GM18511 (cell line): ENCODE measurements around the gene WWTR1.

Source experiments
- ATAC-seq: cut with Tn5 transposase; IDR thresholded peaks from one replicate; pipeline ENCODE4 v1.9.1; 2021; ENCODE audit warnings: mild to moderate bottlenecking, moderate library complexity; ENCODE audit not compliant: unreplicated experiment

Gene WWTR1

GRCh38 chr3:149506965-149507364 is 150.9 kb downstream of the WWTR1 start:
- no peak for ATAC-seq

GRCh38 chr3:149506540-149506939 is 151.3 kb downstream of the WWTR1 start:
- ATAC-seq = no peak

- no peak for ATAC-seq
These were observed 155.4 kb downstream of the WWTR1 start for GRCh38 chr3:149502438-149502837.

GRCh38 chr3:149501524-149501923 is 156.3 kb downstream of the WWTR1 start:
- no peak for ATAC-seq

- ATAC-seq = no peak
These were observed 159.7 kb downstream of the WWTR1 start for GRCh38 chr3:149497966-149498670.

GRCh38 chr3:149496891-149497290 is 160.9 kb downstream of the WWTR1 start:
- ATAC-seq = no peak

GRCh38 chr3:149495581-149496125 is 162.2 kb downstream of the WWTR1 start:
- ATAC-seq = no peak

GRCh38 chr3:149494759-149495580 is 162.9 kb downstream of the WWTR1 start:
- no peak for ATAC-seq

GRCh38 chr3:149494022-149494758 is 163.6 kb downstream of the WWTR1 start:
- ATAC-seq = no peak

- no peak for ATAC-seq
These were observed 164.4 kb downstream of the WWTR1 start for GRCh38 chr3:149493315-149494021.

GRCh38 chr3:149490260-149490971 is 167.4 kb downstream of the WWTR1 start:
- no peak for ATAC-seq

GRCh38 chr3:149489060-149489690 is 168.7 kb downstream of the WWTR1 start:
- ATAC-seq = no peak

- peak; percentile 77 for ATAC-seq
These were observed 170.1 kb downstream of the WWTR1 start for GRCh38 chr3:149487598-149488197.

GRCh38 chr3:149486726-149487125 is 171.1 kb downstream of the WWTR1 start:
- no peak for ATAC-seq

- ATAC-seq = no peak
These were observed 176.3 kb downstream of the WWTR1 start for GRCh38 chr3:149481491-149481890.

GRCh38 chr3:149481056-149481455 is 176.8 kb downstream of the WWTR1 start:
- no peak for ATAC-seq

- ATAC-seq = peak; percentile 98
These were observed 177.4 kb downstream of the WWTR1 start for GRCh38 chr3:149480326-149481017.

GRCh38 chr3:149479621-149480325 is 178.1 kb downstream of the WWTR1 start:
- no peak for ATAC-seq
